H1 (cell line): ENCODE measurements around the gene TTC24. TPM values are rescaled to one million over a fixed set of nuclear protein-coding genes. Genes with fewer than 3 reads are reported as not detected.

Source experiments
- CTCF ChIA-PET: fragments of 300-600 bp; sonication (Branson Sonifier 250); formaldehyde crosslinking; loops from one replicate; lab custom pipeline; 2021; ENCODE audit not compliant: partially characterized antibody; lab: Charles Lee
- POLR2A ChIA-PET: fragments of 300-600 bp; sonication (Branson Sonifier 250); formaldehyde crosslinking; loops from one replicate; lab custom pipeline; 2021; ENCODE audit warnings: inconsistent platforms; ENCODE audit not compliant: partially characterized antibody; lab: Charles Lee
- DNase-seq, 2 experiments: peaks; one replicate each; pipeline versions ENCODE4 v3.0.0 to v3.0.0-alpha.2; 2010 to 2022; ENCODE audit warnings: low spot score in 2 of 2, low read depth in 1 of 2, mixed read lengths in 1 of 2
- FAIRE-seq: peaks from 2 replicates; lab custom pipeline; 2011; peaks lifted over from hg19 to GRCh38; lab: Jason Lieb, UNC
- H2AFZ ChIP-seq: 2 replicates; pipeline ENCODE4 v1.8.1; 2012; ENCODE audit warnings: low read length, inconsistent platforms
- H2AK5ac ChIP-seq: 2 replicates; pipeline ENCODE4 v1.6.1; 2013; ENCODE audit warnings: low read depth, low read length
- H2BK120ac ChIP-seq: replicated peaks from 2 replicates; pipeline ENCODE3; 2013; ENCODE audit warnings: low read depth, low read length, inconsistent platforms
- H2BK12ac ChIP-seq: 2 replicates; pipeline ENCODE4 v1.6.1; 2013; ENCODE audit warnings: low read depth, low read length
- H2BK15ac ChIP-seq: 2 replicates; pipeline ENCODE4 v1.6.1; 2013; ENCODE audit warnings: low read length
- H2BK20ac ChIP-seq: 2 replicates; pipeline ENCODE4 v1.6.1; 2013; ENCODE audit warnings: low read length
- H2BK5ac ChIP-seq: 2 replicates; pipeline ENCODE4 v1.6.1; 2013; ENCODE audit warnings: low read depth, low read length
- H3K14ac ChIP-seq: 2 replicates; pipeline ENCODE4 v1.6.1; 2013; ENCODE audit warnings: inconsistent platforms; ENCODE audit not compliant: insufficient read length
- H3K18ac ChIP-seq: 2 replicates; pipeline ENCODE4 v1.6.1; 2013; ENCODE audit warnings: low read length; ENCODE audit errors: extremely low read depth
- H3K23ac ChIP-seq: 2 replicates; pipeline ENCODE4 v1.6.1; 2013; ENCODE audit warnings: inconsistent platforms; ENCODE audit not compliant: insufficient read length
- H3K23me2 ChIP-seq: 2 replicates; pipeline ENCODE4 v1.6.1; 2013; ENCODE audit warnings: low read depth, low read length
- H3K27ac ChIP-seq: 2 replicates; pipeline ENCODE4 v1.6.1; 2011; ENCODE audit warnings: low read depth, low read length, inconsistent platforms
- H3K27me3 ChIP-seq, 4 experiments: replicated peaks in 1 of 4; 1 replicate in 1 of 4; 2 replicates in 3 of 4; pipeline versions ENCODE4 v1.6.1 to v1.8.1; 2011 to 2013; ENCODE audit warnings: low read length in 3 of 4, mild to moderate bottlenecking in 3 of 4, inconsistent platforms in 2 of 4, mixed read lengths in 2 of 4, moderate library complexity in 1 of 4; ENCODE audit not compliant: control insufficient read depth in 3 of 4, insufficient read depth in 3 of 4; ENCODE audit errors: extremely low read depth in 1 of 4
- H3K36me3 ChIP-seq, 4 experiments: 2 replicates each; pipeline versions ENCODE4 v1.6.1 to v1.8.1; 2011 to 2013; ENCODE audit warnings: mild to moderate bottlenecking in 4 of 4, low read length in 3 of 4, moderate library complexity in 2 of 4, control low read depth in 1 of 4, inconsistent platforms in 1 of 4; ENCODE audit not compliant: insufficient read depth in 4 of 4, control insufficient read depth in 2 of 4
- H3K4ac ChIP-seq: replicated peaks from 2 replicates; pipeline ENCODE3; 2013; ENCODE audit warnings: low read length, low read depth, mixed read lengths, inconsistent platforms; ENCODE audit not compliant: insufficient read length
- H3K4me1 ChIP-seq, 4 experiments: replicated peaks in 1 of 4; 1 replicate in 1 of 4; 2 replicates in 3 of 4; pipeline versions ENCODE4 v1.6.1 to v1.8.1; 2011 to 2013; ENCODE audit warnings: low read length in 3 of 4, inconsistent platforms in 2 of 4, mixed read lengths in 1 of 4; ENCODE audit not compliant: insufficient read depth in 4 of 4, control insufficient read depth in 3 of 4
- H3K4me2 ChIP-seq, 2 experiments: 2 replicates each; pipeline versions ENCODE4 v1.6.1 to v1.8.1; 2011 to 2013; ENCODE audit warnings: low read depth in 2 of 2, low read length in 2 of 2, control low read depth in 1 of 2, inconsistent platforms in 1 of 2, mild to moderate bottlenecking in 1 of 2; ENCODE audit not compliant: insufficient read depth in 1 of 2
- H3K4me3 ChIP-seq, 4 experiments: fragments of 200-600, 300-600 bp in 1 of 4; sonication (generic), shearing (Covaris generic), sonication (Bioruptor Twin) in 1 of 4; 2 replicates each; pipeline versions ENCODE4 v1.5.1 to v1.8.1; 2011 to 2016; ENCODE audit warnings: low read length in 4 of 4, low read depth in 3 of 4, control low read depth in 2 of 4, inconsistent platforms in 2 of 4, mild to moderate bottlenecking in 2 of 4, mixed read lengths in 1 of 4, moderate library complexity in 1 of 4; ENCODE audit not compliant: insufficient read depth in 2 of 4; ENCODE audit errors: extremely low read depth in 1 of 4
- H3K56ac ChIP-seq: replicated peaks from 2 replicates; pipeline ENCODE3; 2013; ENCODE audit warnings: low read depth, mild to moderate bottlenecking, mixed read lengths, low read length, inconsistent platforms; ENCODE audit not compliant: insufficient read length
- H3K79me1 ChIP-seq: 2 replicates; pipeline ENCODE4 v1.6.1; 2013; ENCODE audit warnings: low read depth, low read length, control low read depth
- H3K79me2 ChIP-seq, 2 experiments: 2 replicates each; pipeline versions ENCODE4 v1.6.1 to v1.8.1; 2012 to 2013; ENCODE audit warnings: low read length in 2 of 2, mild to moderate bottlenecking in 2 of 2, inconsistent platforms in 1 of 2; ENCODE audit not compliant: insufficient read depth in 2 of 2, control insufficient read depth in 1 of 2
- H3K9ac ChIP-seq, 4 experiments: replicated peaks in 1 of 4; 1 replicate in 1 of 4; 2 replicates in 3 of 4; pipeline versions ENCODE4 v1.6.1 to v1.8.1; 2011 to 2013; ENCODE audit warnings: low read depth in 3 of 4, low read length in 3 of 4, control low read depth in 2 of 4, mild to moderate bottlenecking in 2 of 4, moderate library complexity in 2 of 4, inconsistent platforms in 1 of 4; ENCODE audit errors: extremely low read depth in 1 of 4
- H3K9me3 ChIP-seq, 2 experiments: 2 replicates each; pipeline versions ENCODE4 v1.6.1 to v1.8.1; 2012 to 2013; ENCODE audit warnings: mild to moderate bottlenecking in 2 of 2, moderate library complexity in 2 of 2, control low read depth in 1 of 2, inconsistent platforms in 1 of 2, low read depth in 1 of 2, low read length in 1 of 2, mixed read lengths in 1 of 2; ENCODE audit not compliant: insufficient read depth in 2 of 2
- H4K20me1 ChIP-seq, 2 experiments: replicated peaks in 1 of 2; 2 replicates each; pipeline versions ENCODE3 to v1.8.1; 2011 to 2013; ENCODE audit warnings: inconsistent platforms in 2 of 2, low read length in 2 of 2, mild to moderate bottlenecking in 1 of 2; ENCODE audit not compliant: insufficient read depth in 2 of 2, control insufficient read depth in 1 of 2
- H4K5ac ChIP-seq: 2 replicates; pipeline ENCODE4 v1.6.1; 2013; ENCODE audit warnings: low read length, low read depth, mixed read lengths, inconsistent platforms; ENCODE audit not compliant: insufficient read length
- H4K8ac ChIP-seq: 2 replicates; pipeline ENCODE4 v1.8.0; 2013; ENCODE audit warnings: mild to moderate bottlenecking, moderate library complexity, low read length, inconsistent platforms; ENCODE audit not compliant: insufficient read depth; ENCODE audit errors: extremely low read depth
- H4K91ac ChIP-seq: replicated peaks from 2 replicates; pipeline ENCODE3; 2013; ENCODE audit warnings: low read length, mixed read lengths, inconsistent platforms; ENCODE audit not compliant: insufficient read length
- CBX5 ChIP-seq: fragments of 300-800, 300-1000 bp; sonication (generic); IDR thresholded peaks from 2 replicates; pipeline ENCODE4 v1.7.1; 2016; ENCODE audit warnings: antibody characterized with exemption, low read length, low read depth
- CHD2 ChIP-seq: IDR thresholded peaks from 2 replicates; pipeline ENCODE4 v1.6.1; 2012; ENCODE audit warnings: low read length, improper control_type of control experiment
- EZH2 ChIP-seq: fragments of 200-600 bp; sonication (generic); IDR thresholded peaks from 2 replicates; pipeline ENCODE4 v1.7.1; 2012; ENCODE audit warnings: low read depth, mild to moderate bottlenecking, moderate library complexity, low read length, inconsistent platforms; ENCODE audit not compliant: severe bottlenecking
- JUND ChIP-seq: IDR thresholded peaks from 2 replicates; pipeline ENCODE4 v1.6.1; 2011; ENCODE audit warnings: mild to moderate bottlenecking, improper control_type of control experiment, low read length
- KDM5A ChIP-seq: fragments of 200-600 bp; IDR thresholded peaks from 2 replicates; pipeline ENCODE4 v1.7.1; 2012; ENCODE audit warnings: mild to moderate bottlenecking, low read length, inconsistent platforms, mixed read lengths
- NANOG ChIP-seq: IDR thresholded peaks from 2 replicates; pipeline ENCODE4 v1.6.1; 2011; ENCODE audit warnings: low read length, low read depth, mild to moderate bottlenecking, inconsistent platforms; ENCODE audit not compliant: insufficient read depth, poor library complexity, severe bottlenecking
- PHF8 ChIP-seq: fragments of 200-600 bp; sonication (generic); conservative IDR thresholded peaks from 2 replicates; pipeline ENCODE4 v1.7.1; 2012; ENCODE audit warnings: low read depth, mild to moderate bottlenecking, inconsistent platforms, low read length, moderate library complexity
- POLR2AphosphoS5 ChIP-seq: IDR thresholded peaks from 2 replicates; pipeline ENCODE4 v1.6.1; 2011; ENCODE audit warnings: low read depth, low read length
- POU5F1 ChIP-seq: IDR thresholded peaks from 2 replicates; pipeline ENCODE4 v1.6.1; 2011; ENCODE audit warnings: low read depth, mild to moderate bottlenecking, low read length, moderate library complexity
- RAD21 ChIP-seq, 2 experiments: IDR thresholded peaks in 1 of 2; conservative IDR thresholded peaks in 1 of 2; 2 replicates each; pipeline ENCODE4 v1.6.1; 2011; ENCODE audit warnings: low read depth in 2 of 2, low read length in 2 of 2, improper control_type of control experiment in 1 of 2, inconsistent platforms in 1 of 2, mild to moderate bottlenecking in 1 of 2, moderate library complexity in 1 of 2
- SIRT6 ChIP-seq: IDR thresholded peaks from one replicate; pipeline ENCODE4 v1.7.1; 2012; ENCODE audit warnings: low read length, inconsistent platforms
- YY1 ChIP-seq: IDR thresholded peaks from 2 replicates; pipeline ENCODE4 v1.6.1; 2011; ENCODE audit warnings: low read depth, mild to moderate bottlenecking, low read length
- WGBS, 2 experiments: shearing (Covaris generic) in 1 of 2; methylation state at CpG; one replicate each; pipeline versions ENCODE4 v1.1.6 to v1.1.7; 2013 to 2015; ENCODE audit warnings: low lambda C conversion rate in 2 of 2, mixed read lengths in 2 of 2, inconsistent platforms in 1 of 2, low coverage in 1 of 2, missing lambda C conversion rate in 1 of 2; ENCODE audit not compliant: insufficient replicate concordance in 2 of 2, insufficient coverage in 1 of 2, insufficient read length in 1 of 2; ENCODE audit errors: extremely low coverage in 1 of 2, missing lambda C conversion rate in 1 of 2; 5-methylcytosine and 5-hydroxymethylcytosine counted together
- polyA plus RNA-seq, 7 experiments: library from polyadenylated mRNA; depleted of rRNA in 3 of 7; stranded (reverse) in 5 of 7; unstranded in 2 of 7; fragments of >200 nt in 5 of 7; fragments of 200-250 nt in 2 of 7; gene quantifications; 1 replicate in 5 of 7; 2 replicates in 1 of 7; 4 replicates in 1 of 7; pipeline versions ENCODE4 v1.2.1 to v1.2.3, GENCODE V29; 2011 to 2013; ENCODE audit warnings: missing spikeins in 2 of 7, mixed read lengths in 2 of 7
- total RNA-seq: library from RNA; stranded (reverse); fragmentation: NEBNext Ultra II Directional; extraction: Animal tissue kit (Norgen Biotek cat#: 25700); gene quantifications from 2 replicates; pipeline ENCODE4 v1.2.1, GENCODE V29; 2021
- TF ChIP-seq, protein P1 (sequence below): IDR thresholded peaks from 2 replicates; pipeline ENCODE4 v1.6.1; 2011; ENCODE audit warnings: low read depth, mild to moderate bottlenecking, low read length; ENCODE audit not compliant: insufficient read depth

The TTC24 gene
- total and polyA plus RNA-seq, 2 of the 8 experiments (the other 6 are each of a cell fraction or from before 2014, with no cell fraction given): 0.08 TPM; not detected in 1

DNA sequence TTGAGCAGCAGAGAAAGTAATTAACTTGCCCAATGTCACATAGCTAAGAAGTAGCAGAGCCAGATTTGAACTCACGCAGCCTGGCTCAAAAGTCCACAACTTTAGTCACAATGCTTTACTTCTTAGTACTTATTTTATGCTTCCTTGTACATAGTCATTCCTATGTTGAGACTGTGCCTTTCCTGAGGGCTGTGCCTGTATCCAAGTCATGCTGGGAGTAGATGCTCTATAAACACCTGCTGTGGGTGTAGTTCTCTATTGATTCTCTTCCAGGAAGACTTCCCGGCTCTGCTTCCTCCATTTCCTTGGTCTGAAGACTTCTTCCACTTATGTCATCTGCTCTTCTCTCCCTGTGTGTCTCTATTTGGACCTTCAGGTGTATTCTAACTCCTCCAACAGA, 23.8 kb upstream of the TTC24 start:
- Histone ChIP-seq H2AFZ (no peak overlapping the region), H3K23me2 (no peaks in the 10 kb centered on the region), H3K4me1 (no peaks in the 10 kb centered on the region), H4K91ac (no peak overlapping the region), H2AK5ac (no peak overlapping the region), H3K23ac (no peak overlapping the region), H2BK15ac (no peak overlapping the region), H3K4me3 (no peak overlapping the region), H3K14ac (no peak overlapping the region), H3K18ac (no peak overlapping the region), H3K36me3 (peaks cover 5 to 28% (median 17%) of the 10 kb centered on the region in 4 experiments; a peak in 6 of 8 replicates), H3K9ac (no peak overlapping the region), H2BK120ac (no peak overlapping the region), H3K4me2 (no peak overlapping the region), H3K56ac (no peak overlapping the region), H3K79me1 (no peaks in the 10 kb centered on the region), H3K27ac (no peak overlapping the region), H2BK20ac (no peak overlapping the region), H3K9me3 (no peaks in the 10 kb centered on the region), H4K8ac (no peak overlapping the region), H2BK5ac (no peak overlapping the region), H3K27me3 (no peaks in the 10 kb centered on the region), H4K20me1 (peaks cover 0 to 3% of the 10 kb centered on the region in 2 experiments), H3K79me2 (no peaks in the 10 kb centered on the region), H4K5ac (no peak overlapping the region)
- POLR2A ChIA-PET: interaction anchor here (1.0 to 2.3 kb wide), 5 partner anchors 12 to 43 kb away, joined by 3 to 7 read pairs (median 3); no protein-coding TSS in a partner anchor
- 46% methylated on average over 2 of the region's 2 CpGs; no CpG with 5 or more reads in 1 of the 2 experiments for WGBS, 2 experiments
- TF ChIP-seq YY1: no peak
- no peak for TF ChIP-seq CHD2
- TF ChIP-seq CBX5: no peak
- no peak for TF ChIP-seq RAD21 (IDR thresholded peaks at IDR 0.05 in 1 of 2, conservative IDR thresholded peaks at IDR 0.05 in 1 of 2; ENCODE audit: low read depth in 2 of 2, low read length in 2 of 2)
- TF ChIP-seq PHF8: no peak
- TF ChIP-seq POLR2AphosphoS5: no peak
- no peak for TF ChIP-seq POU5F1
- TF ChIP-seq NANOG: no peak
- no peak for TF ChIP-seq KDM5A
- TF ChIP-seq, protein P1, sequence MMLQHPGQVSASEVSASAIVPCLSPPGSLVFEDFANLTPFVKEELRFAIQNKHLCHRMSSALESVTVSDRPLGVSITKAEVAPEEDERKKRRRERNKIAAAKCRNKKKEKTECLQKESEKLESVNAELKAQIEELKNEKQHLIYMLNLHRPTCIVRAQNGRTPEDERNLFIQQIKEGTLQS: no peak
- TF ChIP-seq EZH2: no peak
- no peak for TF ChIP-seq SIRT6
- no peak for TF ChIP-seq JUND
- TF ChIP-seq, all 59 proteins: peak for 0
- H2BK12ac ChIP-seq: no peak overlapping the region
- H3K4ac ChIP-seq: no peak overlapping the region
- FAIRE-seq: no peak
- CTCF ChIA-PET: interaction anchor here (0.8 to 3.1 kb wide), 6 partner anchors 11 to 170 kb away, joined by 3 to 9 read pairs (median 4); no protein-coding TSS in a partner anchor
- no peak for DNase-seq
